Measurements from ENCODE around the gene ALB.

GRCh38 chr4:73468170-73468569 lies 64.1 kb downstream of the ALB start:
- no peak for TF ChIP-seq CTCF (conservative IDR thresholded peaks at IDR 0.05; ENCODE audit: low read depth, low read length)
- TF ChIP-seq EZH2 (IDR thresholded peaks at IDR 0.05; ENCODE audit: low read length, unreplicated experiment): no peak

Measured in PC-3 (cell line).